GM12864 (cell line): ENCODE data around the gene RAB14.
A peak's percentile ranks its signal among the peaks of the same experiment; 100 is the strongest.

Source experiments
- DNase-seq: peaks from one replicate; pipeline ENCODE4 v3.0.0-alpha.2; 2011; ENCODE audit warnings: low read depth
- H3K4me3 ChIP-seq: 2 replicates; pipeline ENCODE4 v1.5.1; 2011; ENCODE audit warnings: mild to moderate bottlenecking, low read depth, low read length, control low read depth
- CTCF ChIP-seq: IDR thresholded peaks from 2 replicates; pipeline ENCODE4 v1.5.1; 2011; ENCODE audit warnings: low read depth, mild to moderate bottlenecking, moderate library complexity, low read length, control low read depth, inconsistent platforms; ENCODE audit errors: missing control alignments

RAB14 gene

GRCh38 chr9:121201738-121202533 is at the start of gene RAB14:
Gene RAB14, minus strand, starts transcription at chr9:121201869. Its CDS starts 8,457 bp downstream, at chr9:121193412.
- peak; percentile 71 for TF ChIP-seq CTCF
- H3K4me3 ChIP-seq = peak within 1 kb of the TSS; percentile 93
- peak; percentile 92 for DNase-seq

GRCh38 chr9:121249563-121249962 is 47.9 kb upstream of the RAB14 start:
- TF ChIP-seq CTCF = no peak
- no peak overlapping the region for H3K4me3 ChIP-seq
- no peak for DNase-seq

GRCh38 chr9:121246821-121247561 is 45.3 kb upstream of the RAB14 start:
- H3K4me3 ChIP-seq = no peak overlapping the region
- no peak for DNase-seq
- TF ChIP-seq CTCF = no peak

- no peak for DNase-seq
- no peak overlapping the region for H3K4me3 ChIP-seq
- no peak for TF ChIP-seq CTCF
These were observed 41.3 kb upstream of the RAB14 start for GRCh38 chr9:121242959-121243346.

- no peak overlapping the region for H3K4me3 ChIP-seq
- no peak for DNase-seq
- TF ChIP-seq CTCF = no peak
These were observed 40.7 kb upstream of the RAB14 start for GRCh38 chr9:121242219-121242958.

GRCh38 chr9:121240472-121241135 is 38.9 kb upstream of the RAB14 start:
- DNase-seq = no peak
- H3K4me3 ChIP-seq = no peak overlapping the region
- TF ChIP-seq CTCF = no peak
